HG03354 (cell line): ENCODE data around the gene ERCC8.
A peak's percentile ranks its signal among the peaks of the same experiment; 100 is the strongest.
"Not testable (repeated sequence)": the region's sequence is repeated elsewhere in the genome, so short reads cannot be mapped to it uniquely, and the experiment has no call there.

ENCODE experiments used
- ATAC-seq: cut with Tn5 transposase; IDR thresholded peaks from one replicate; pipeline ENCODE4 v1.9.1; 2021; ENCODE audit warnings: mild to moderate bottlenecking; ENCODE audit not compliant: unreplicated experiment, poor library complexity, severe bottlenecking

The ERCC8 gene

DNA sequence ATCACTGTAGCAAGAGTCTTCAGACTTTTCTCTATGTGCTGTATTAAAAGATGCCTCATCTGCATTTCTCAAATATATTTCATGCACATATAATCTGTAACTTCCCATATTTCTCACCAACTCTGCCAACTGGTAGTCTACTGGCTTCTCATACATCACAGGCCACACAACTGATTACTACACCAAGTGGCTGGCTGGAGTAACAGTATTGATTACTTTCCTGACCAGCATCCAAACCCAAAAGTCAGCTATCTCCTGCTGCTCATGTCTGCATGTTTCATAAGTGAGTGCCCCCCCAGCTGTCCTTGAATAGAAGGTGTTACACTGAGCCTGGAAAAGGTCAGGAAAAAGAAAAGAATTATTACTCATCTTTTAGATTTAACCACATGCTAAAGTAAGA, 17.4 kb downstream of the ERCC8 start:
- no peak for ATAC-seq

DNA sequence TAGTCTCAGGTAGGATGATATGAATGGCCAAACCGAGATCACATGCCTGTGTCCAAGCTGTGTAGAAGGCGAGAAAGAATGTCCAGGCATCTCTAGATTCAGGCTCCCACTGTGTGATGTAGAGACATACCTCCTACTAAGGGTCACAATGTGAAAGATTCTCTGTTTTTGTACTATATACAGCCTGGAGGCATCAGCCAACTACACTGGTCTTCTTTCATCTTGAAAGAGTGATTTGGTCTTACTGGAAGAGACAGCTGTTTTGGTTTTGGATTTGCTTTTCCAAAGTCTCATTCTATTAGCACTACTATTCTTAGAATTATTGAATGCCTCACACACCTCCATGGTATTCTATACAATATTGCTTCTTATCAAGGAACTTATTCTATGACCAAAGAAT, 26.4 kb downstream of the ERCC8 start:
- ATAC-seq, result no peak

DNA sequence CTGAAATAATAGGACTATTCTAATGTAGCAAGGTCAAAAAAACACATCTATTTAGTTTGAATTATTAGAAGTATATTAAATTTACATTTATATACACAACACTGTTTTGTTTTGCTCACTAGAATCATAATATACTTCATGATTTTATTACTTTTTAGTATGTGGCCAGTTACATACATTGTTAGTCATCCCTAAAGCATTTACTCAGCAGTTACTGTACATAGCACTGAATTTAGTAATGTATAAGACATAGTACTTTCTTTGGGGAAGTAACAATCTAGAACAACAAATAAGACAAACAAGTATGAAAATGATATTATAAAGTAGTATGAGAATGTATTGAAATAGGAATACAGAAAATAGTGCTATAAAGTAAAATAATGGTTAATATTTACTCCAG, 28.2 kb downstream of the ERCC8 start:
- ATAC-seq, result no peak

DNA sequence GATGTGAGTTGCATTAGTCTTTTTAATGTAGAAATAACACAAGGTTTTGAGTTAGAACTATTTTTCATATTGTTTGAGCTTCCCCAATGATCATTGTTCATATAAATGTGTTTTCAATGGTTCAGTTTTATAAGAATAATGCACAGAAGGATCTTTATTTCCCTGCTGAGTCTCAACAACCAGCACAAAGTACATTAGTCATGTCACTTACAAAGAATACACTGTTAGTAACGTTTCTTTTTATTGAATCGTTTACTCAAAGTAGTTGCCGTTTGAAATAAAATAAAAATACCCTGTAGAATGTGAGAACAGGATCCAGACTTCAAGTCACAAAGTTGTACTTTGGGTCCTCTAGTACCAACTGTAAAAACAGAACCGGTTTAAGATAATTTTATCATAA, 41.5 kb downstream of the ERCC8 start:
- ATAC-seq, result no peak

DNA sequence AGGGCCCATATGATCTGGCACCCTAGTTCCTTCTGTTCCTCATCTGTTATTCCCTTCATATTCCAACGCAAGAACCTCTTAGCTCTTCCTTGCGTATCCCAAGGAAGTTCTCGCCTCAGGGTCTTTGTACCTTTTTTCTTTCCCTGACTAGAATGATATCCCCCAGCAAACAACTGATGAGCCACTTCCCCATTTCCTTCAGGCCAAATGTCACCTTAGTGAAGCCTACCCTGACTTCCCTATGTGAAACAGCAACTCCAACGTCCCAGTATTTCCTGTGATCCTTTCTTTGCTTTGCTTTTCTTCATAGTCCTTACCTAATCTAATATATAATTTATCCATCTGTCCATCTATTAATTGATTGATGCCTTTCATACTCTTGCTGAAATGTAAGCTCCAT, 47.9 kb downstream of the ERCC8 start:
- ATAC-seq, result no peak

DNA sequence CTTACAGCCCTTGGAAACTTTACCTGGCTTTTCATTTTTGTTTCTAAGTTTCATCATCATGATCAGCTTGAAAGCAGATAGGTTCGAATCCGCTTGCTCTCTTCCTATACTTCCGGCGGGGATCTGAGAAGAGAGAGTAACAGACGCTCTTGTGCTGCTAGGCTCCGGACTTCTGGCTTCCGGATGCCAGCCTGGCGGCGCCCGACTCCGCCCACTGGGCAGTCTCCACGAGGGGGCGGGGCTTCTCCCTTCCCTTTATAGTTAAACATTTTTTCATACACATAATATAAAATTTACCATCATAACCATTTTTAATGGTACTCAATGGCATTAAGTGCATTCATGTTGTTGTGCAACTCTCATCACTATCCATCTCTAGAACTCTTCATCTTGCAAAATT, 51.3 kb downstream of the ERCC8 start:
- ATAC-seq, result no peak

DNA sequence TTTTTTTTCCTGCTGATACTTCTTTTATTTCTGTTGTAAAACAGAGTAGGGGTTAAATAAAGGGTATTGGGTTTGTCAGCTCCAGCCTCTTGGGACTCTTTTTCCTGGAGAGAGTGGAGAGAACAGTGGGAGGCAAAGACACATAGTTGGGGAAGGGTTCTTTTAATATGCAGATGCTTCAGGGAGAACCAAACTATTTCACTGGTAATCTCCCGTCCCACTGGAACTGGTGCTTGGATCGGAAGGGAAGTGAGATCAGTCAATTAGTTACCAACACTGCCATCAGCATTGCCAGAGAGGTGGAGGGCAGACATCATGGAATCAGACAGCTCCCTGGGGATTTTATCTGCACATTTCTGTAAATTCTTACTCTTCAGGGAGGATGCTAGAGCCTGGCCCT, 53.2 kb downstream of the ERCC8 start:
- no peak for ATAC-seq

DNA sequence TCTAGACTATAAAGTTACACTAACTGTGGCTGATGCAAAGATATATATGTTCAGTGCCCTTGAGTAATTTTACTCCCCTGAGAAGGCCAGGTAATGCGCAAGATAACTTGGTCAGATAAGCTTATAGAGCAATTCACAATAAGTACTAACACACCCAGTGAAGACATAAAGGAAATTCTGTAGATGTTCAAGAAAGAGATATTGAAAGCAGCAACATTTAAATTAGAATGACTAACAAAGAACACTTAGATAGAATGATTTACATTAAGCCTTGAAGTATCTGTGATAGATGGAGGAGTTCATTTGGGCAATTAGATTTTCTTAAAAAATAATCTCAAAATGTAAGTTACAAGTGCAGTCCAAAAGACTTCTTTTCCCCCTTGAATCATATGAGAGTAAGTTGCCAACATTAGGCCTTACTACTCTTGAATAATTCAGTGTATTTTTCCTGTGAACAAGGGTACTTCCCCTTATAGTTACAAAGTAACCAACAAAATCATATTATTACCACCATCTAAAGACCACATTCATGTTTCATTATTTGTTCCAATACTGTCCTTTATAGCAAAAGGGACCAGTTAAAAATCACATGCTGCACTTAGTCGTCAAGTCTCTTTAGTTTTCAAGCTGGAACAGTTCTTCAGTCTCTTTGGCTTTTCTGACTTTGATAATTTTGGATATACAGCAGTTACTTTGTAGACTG, 56.4 kb downstream of the ERCC8 start:
- ATAC-seq, result peak; percentile 79

DNA sequence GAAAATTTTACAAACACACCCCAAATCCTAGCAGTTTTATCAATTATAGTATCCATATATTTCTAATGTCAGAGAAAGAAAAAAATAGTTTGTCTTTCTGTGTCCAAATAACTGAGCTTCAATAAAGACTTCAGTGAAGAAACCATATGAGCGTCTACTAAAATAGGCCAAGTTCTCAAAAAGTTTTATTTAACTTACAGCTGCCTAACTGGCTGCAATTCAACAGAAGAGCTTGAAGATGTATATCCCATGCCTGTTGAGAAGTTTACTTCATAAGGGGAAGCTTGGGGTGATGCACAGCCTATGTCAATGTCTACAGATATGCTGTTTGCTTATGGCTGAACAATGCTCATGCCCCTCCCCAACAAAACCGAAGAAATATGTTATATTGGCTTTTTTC, 57.1 kb downstream of the ERCC8 start:
- ATAC-seq, result no peak

DNA sequence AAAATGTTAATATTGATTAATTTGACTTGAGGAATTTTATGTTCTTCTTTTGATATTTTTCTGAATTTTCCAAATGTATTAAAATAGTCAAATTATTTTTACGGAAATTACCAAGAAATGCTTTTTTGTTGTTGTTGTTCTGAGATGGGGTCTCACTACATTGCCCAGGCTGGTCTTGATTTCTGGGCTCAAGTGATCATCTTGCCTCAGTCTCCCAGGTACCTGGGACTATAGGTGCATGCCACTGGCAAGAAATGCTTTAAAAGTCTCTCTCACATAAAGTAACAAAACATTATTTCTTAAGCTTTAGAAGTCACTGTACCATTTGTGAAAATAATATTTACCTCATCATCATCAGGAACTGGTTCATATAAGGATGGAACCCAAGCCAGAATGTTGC, 57.8 kb downstream of the ERCC8 start:
- ATAC-seq, result no peak

DNA sequence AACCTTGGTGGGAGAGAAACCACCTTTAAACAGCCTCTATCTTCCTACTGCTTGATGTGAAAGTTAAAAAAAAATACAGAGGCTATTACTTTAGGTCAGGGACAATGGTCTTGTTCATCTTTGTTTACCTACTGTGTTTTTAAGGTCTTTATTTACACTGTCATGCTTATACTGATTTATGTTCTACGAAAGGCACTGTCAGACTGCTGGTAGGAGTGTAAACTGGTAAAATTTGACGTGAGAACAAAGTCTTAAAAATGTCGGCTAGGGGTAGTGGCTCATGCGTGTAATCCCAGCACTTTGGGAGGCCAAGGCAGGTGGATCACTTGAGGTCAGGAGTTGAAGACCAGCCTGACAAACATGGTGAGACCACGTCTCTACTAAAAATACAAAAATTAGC, 58.7 kb downstream of the ERCC8 start:
- no peak for ATAC-seq

DNA sequence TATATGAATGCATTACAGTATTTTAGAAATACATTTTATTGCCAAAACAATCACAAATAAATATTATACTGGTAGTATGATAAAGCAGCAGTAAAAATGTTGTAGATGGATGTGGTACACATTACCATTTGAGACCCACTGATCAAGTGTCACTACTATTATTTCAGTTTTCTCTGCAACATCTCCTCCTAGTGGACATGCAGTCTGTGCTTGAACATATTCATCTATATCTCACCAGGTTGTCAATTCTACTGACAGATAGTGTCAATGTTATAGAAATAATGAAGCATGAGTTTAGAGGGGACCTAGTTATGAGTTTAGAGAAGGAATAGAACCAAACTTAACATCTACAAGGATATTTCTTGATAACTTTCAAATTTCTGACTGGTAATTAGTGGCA, 61.6 kb downstream of the ERCC8 start:
- ATAC-seq, result peak; percentile 58

DNA sequence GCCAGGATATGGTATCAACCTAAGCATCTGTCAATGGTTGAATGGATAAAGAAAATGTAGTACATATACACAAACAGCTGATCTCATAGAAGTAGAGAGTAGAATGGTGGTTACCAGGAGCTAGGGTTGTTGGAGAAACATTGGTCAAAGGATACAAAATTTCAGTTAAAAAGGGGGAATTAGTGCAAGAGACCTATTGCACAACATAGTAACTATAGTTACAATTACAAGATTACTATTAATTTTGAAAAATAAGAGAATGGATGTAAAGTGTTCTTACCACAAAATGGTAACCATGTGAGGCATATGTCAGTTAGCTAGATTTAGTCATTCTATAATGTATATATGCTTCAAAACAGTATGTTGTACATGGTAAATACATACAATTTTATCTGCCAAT, 72.0 kb downstream of the ERCC8 start:
- no peak for ATAC-seq

DNA sequence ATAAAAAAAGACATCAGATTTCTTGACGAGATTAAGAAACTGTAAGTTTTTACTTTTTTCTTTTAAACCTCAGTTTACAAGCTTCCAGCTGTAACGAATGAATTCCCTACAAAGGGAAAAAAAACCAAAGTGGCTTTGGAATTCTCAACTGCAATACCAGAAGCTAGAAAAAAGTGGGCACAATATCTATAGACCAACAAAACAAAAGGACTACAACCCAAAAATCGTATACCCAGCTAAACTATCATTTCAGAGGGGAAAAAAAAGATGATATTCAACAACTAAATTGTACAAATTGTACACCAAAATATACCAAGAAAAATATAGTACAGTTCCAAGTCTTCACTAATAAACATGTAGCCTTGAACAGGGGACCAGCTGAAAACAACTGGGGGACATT, 74.0 kb downstream of the ERCC8 start:
- no peak for ATAC-seq

DNA sequence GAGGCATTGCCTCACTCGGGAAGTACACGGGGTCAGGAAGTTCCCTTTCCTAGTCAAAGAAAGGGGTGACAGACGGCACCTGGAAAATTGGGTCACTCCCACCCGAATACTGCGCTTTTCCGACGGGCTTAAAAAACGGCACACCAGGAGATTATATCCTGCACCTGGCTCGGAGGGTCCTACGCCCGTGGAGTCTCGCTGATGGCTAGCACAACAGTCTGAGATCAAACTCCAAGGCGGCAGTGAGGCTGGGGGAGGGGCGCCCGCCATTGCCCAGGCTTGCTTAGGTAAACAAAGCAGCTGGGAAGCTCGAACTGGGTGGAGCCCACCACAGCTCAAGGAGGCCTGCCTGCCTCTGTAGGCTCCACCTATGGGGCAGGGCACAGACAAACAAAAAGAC, 84.3 kb downstream of the ERCC8 start:
- ATAC-seq, result not testable (repeated sequence)

DNA sequence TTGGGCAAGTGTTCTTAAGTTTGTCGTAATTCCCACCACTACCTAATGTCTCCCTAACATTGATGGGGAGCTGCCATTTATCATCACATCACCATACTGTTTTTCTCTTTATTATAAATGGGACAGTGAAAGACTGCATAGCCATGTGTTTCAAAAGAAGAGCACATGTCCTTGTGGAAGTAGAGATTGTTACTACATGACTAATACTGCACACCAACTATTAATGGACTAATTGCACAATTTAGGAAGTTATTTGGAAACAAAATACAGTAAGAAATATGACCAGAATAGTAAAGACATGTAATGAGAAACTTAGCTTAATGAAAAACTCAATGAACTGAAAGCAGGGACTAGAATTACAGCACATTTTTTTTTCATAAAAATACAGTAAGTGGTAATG, 88.8 kb downstream of the ERCC8 start:
- no peak for ATAC-seq

DNA sequence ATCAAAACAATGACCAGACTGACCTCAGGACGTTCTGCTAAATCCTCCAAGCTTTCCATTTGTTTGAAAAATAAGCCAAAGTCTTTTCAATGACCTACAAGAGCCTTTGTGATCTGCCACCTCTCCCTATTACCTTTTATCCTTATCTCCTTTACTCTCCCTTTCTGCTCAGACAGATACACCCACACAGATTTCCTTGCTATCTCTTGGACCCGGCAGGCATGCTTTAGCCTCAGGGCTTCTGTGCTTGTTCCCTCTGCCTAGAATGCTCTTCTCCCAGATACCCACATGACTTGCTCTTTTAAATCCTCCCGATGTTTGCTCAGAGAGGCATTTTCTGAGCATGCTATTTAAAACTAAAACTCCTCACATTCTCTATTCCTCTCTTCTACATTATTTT, 91.9 kb downstream of the ERCC8 start:
- no peak for ATAC-seq

DNA sequence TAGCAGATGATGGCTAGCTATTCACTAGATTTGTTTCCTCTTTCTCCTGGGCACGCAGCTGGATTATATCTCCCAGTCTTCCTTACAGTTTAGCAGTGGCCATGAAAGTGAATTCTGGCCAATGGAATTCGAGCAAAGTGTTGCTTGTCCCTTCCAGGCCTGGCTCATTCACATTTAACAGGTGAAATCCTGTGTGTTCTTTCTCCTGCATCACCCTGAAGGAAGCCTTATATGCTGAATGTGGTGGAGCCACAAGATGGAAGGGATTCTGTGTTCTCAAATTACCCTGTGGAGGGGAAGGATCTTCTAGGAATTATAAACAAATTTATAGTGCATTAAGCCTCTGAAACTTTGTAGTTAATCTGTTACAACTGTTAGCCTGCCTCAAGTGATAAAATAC, 92.6 kb downstream of the ERCC8 start:
- no peak for ATAC-seq

DNA sequence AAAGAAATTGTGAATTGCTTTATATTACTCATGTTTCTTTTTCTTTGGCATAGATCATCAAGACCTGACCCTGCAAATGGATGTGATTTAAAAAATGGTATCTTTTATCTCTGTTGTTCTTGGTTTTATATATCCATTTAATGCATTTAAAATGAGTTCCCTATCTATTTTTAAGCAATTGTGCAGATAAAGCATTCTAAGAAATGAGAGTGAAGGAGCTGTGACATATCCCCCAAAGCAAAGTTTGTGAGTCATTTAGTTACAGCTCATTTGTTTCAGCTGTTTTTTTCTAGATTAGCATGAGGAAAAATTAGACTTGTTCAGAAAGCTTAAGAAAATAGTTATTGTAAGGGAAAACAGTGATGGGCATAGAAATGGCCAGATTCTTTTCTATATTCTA, 93.2 kb downstream of the ERCC8 start:
- ATAC-seq, result no peak

DNA sequence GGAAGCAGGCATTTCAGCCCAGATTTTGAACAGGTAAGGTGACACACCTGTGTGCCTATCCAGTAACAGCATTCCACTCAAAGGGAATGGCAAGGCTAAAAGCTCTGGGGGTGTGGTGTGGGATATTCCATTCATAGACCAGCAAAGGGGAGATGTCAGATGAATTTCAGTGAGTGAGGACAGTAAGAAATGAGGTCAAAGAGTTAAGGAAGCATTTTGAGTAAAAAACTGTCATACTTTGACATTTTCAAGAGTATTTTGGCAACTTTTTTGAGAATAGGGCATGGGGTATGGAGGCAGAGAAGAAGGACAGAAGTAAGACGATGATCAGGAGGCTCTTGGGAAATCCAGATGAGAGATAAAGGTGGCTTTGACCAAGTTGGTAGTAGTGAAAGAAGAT, 98.6 kb downstream of the ERCC8 start:
- ATAC-seq, result no peak

DNA sequence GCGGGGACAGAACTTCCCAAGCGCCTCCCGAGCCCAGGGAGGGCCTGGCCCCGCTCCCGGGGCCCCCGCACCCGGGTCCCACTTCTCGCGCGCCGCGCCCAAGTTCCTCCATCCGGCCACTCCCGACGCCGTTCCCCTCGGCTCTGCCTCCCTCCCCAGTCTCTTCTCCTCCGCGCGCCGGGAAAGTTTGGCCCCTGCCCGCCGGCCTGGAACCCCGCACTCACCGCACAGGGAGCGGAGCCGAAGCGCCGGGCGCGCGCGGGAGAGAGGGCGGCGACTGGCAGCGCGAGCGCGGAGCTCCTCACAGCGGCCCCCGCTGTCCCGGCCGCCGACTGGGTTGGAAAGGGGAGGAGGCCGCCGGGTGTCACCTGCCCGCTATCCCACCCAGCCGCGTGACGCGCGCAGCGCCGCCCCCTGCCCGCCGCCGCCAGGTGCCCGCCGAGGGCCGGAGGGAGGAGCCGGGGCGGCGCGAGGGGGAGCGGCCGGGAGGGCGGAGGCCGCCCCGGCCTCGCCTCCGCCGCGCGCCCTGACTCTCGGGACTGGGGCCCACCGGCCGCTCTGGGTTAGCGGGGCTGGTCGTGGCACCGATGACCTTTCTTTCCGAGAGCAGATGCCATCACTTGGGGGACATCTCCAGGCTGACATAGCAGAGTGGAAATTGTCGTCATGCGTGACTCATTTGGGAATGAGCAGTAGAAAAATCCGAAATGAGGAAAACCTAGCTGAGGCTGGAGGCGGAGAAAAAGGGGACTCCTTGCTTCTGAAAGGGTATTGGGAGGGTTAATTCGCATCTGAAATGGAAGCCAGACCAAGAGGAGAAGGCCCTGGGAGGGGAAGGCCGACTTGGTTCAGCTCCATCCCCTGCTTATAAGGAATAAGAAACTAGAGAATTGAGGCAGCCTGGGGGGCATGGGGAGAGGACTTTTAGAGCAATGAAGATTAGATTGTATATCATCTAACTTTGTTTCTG, 100.6 kb downstream of the ERCC8 start, which contains the start of gene ELOVL7:
Gene ELOVL7 (minus strand): TSS at position 334 of the 970 bp plus-strand sequence. CDS start 56,872 bp downstream, outside the sequence.
- ATAC-seq, result peak; percentile 90
